Measurements from ENCODE around the gene SIDT2.

The SIDT2 gene

GRCh38 chr11:117223741-117224689, 45.5 kb downstream of the SIDT2 start:
- DNase-seq = no peak

GRCh38 chr11:117225553-117226170, 47.1 kb downstream of the SIDT2 start:
- DNase-seq = no peak

- peak; percentile 81 for DNase-seq
Observed at GRCh38 chr11:117226388-117227385, 48.1 kb downstream of the SIDT2 start.

GRCh38 chr11:117228091-117228490, 49.5 kb downstream of the SIDT2 start:
- no peak for DNase-seq

GRCh38 chr11:117229411-117229810, 50.9 kb downstream of the SIDT2 start:
- no peak for DNase-seq

GRCh38 chr11:117229931-117230285, 51.4 kb downstream of the SIDT2 start:
- no peak for DNase-seq

- peak; percentile 68 for DNase-seq
Observed at GRCh38 chr11:117230286-117230961, 51.9 kb downstream of the SIDT2 start.

- DNase-seq = peak; percentile 3
Observed at GRCh38 chr11:117230999-117231841, 52.7 kb downstream of the SIDT2 start.

- DNase-seq = no peak
Observed at GRCh38 chr11:117231842-117232091, 53.2 kb downstream of the SIDT2 start, which contains the start of gene PCSK7. TSS of gene PCSK7 (minus strand) at chr11:117232073. CDS start at chr11:117229844, 2,229 bp downstream.

GRCh38 chr11:117232092-117232878, 53.7 kb downstream of the SIDT2 start, which contains the start of gene RNF214:
TSS of gene RNF214 (plus strand) at chr11:117232671. CDS start at chr11:117234273, 1,602 bp downstream.
- peak; percentile 84 for DNase-seq

GRCh38 chr11:117232911-117233409, 54.4 kb downstream of the SIDT2 start:
- DNase-seq = peak; percentile 11

GRCh38 chr11:117238221-117238620, 59.7 kb downstream of the SIDT2 start:
- DNase-seq = no peak

- no peak for DNase-seq
Observed at GRCh38 chr11:117239295-117239694, 60.8 kb downstream of the SIDT2 start.
